K562 (cell line): ENCODE measurements around the gene NR0B2. TPM values are rescaled to one million over a fixed set of nuclear protein-coding genes. Genes with fewer than 3 reads are reported as not detected.
A peak's percentile ranks its signal among the peaks of the same experiment; 100 is the strongest.

Experiments used
- ARID3B ChIP-seq: fragments of 250-450 bp; sonication (Bioruptor Pico); IDR thresholded peaks from 2 replicates; pipeline ENCODE4 v1.4.0; 2020; ENCODE audit warnings: borderline replicate concordance
- CHD2 ChIP-seq: IDR thresholded peaks from 2 replicates; pipeline ENCODE4 v1.6.1; 2011; ENCODE audit warnings: low read depth, low read length
- FOXA1 ChIP-seq: fragments of 450-650 bp; IDR thresholded peaks from 2 replicates; pipeline ENCODE4 v1.6.1; 2016; ENCODE audit warnings: mild to moderate bottlenecking, borderline replicate concordance
- GTF2E2 ChIP-seq: fragments of 200-800 bp; sonication (Bioruptor generic); IDR thresholded peaks from 2 replicates; pipeline ENCODE4 v1.6.1; 2016; ENCODE audit warnings: missing genetic modification characterization, missing compliant biosample characterization
- HSF4 ChIP-seq: fragments of 250-450 bp; sonication (Bioruptor Pico); IDR thresholded peaks from 2 replicates; pipeline ENCODE4 v2.1.2; 2022; ENCODE audit warnings: mild to moderate bottlenecking, moderate library complexity, borderline replicate concordance
- NCOR1 ChIP-seq: fragments of 450-650 bp; IDR thresholded peaks from 2 replicates; pipeline ENCODE4 v1.6.1; 2016; ENCODE audit warnings: mild to moderate bottlenecking, moderate library complexity
- NKRF ChIP-seq: fragments of 450-650 bp; IDR thresholded peaks from 2 replicates; pipeline ENCODE4 v1.6.1; 2016; ENCODE audit warnings: borderline replicate concordance
- TARDBP ChIP-seq: fragments of 450-650 bp; IDR thresholded peaks from 2 replicates; pipeline ENCODE4 v1.6.1; 2016
- ZBTB40 ChIP-seq, 2 experiments: fragments of 450-650 bp in 1 of 2; sonication (generic) in 1 of 2; formaldehyde crosslinking in 1 of 2; IDR thresholded peaks; 2 replicates each; pipeline versions ENCODE4 v1.7.1 to v1.9.0; 2016 to 2022; ENCODE audit warnings: inconsistent platforms in 1 of 2, mild to moderate bottlenecking in 1 of 2, missing genetic modification reagents in 1 of 2
- ZNF408 ChIP-seq: fragments of 250-450 bp; sonication (Bioruptor Pico); IDR thresholded peaks from 2 replicates; pipeline ENCODE4 v1.4.0; 2020; ENCODE audit warnings: low read depth, mild to moderate bottlenecking, moderate library complexity
- ZNF512 ChIP-seq: IDR thresholded peaks from 2 replicates; pipeline ENCODE4 v1.6.1; 2016; ENCODE audit warnings: missing genetic modification characterization, missing compliant biosample characterization
- polyA plus RNA-seq, 8 experiments: library from polyadenylated mRNA; depleted of rRNA in 4 of 8; stranded (reverse) in 5 of 8; unstranded in 3 of 8; fragments of >200 nt; fragmentation: Nextera tagmentation in 2 of 8; fragmentation: Illumina TruSeq in 1 of 8; extraction: Ambion mirVana in 2 of 8; extraction: Trizol in 1 of 8; gene quantifications; 2 replicates each; pipeline versions ENCODE4 v1.2.1 to v1.2.3, GENCODE V29; 2011 to 2014; ENCODE audit warnings: inconsistent platforms in 1 of 8, missing spikeins in 1 of 8
- total RNA-seq, 7 experiments: library from RNA; depleted of rRNA in 6 of 7; stranded (reverse); fragments of >200 nt in 6 of 7; fragmentation: Illumina TruSeq in 2 of 7; extraction: Trizol in 2 of 7; gene quantifications; 2 replicates each; pipeline versions ENCODE4 v1.2.1 to v1.2.3, GENCODE V29; 2011 to 2021; ENCODE audit warnings: low replicate concordance in 1 of 7

NR0B2 gene
- total and polyA plus RNA-seq, 9 of the 15 experiments (the other 6 are each of a cell fraction or from before 2014, with no cell fraction given), result not detected

GRCh38 chr1:26900001-26900814 is 13.6 kb downstream of the NR0B2 start, which contains the start of gene GPATCH3 (continued):
- TF ChIP-seq ARID3B (CRISPR knock-in tag), result no peak
- no peak for TF ChIP-seq HSF4 (CRISPR knock-in tag)
- TF ChIP-seq FOXA1, result no peak
- TF ChIP-seq NKRF, result peak; percentile 99
- TF ChIP-seq CHD2, result peak; percentile 99
- TF ChIP-seq ZNF408 (CRISPR knock-in tag), result no peak
- no peak for TF ChIP-seq TARDBP
- TF ChIP-seq ZNF512 (tag), result 0 out of 2 replicates have a peak, but pooled peaks have one; percentile 51
- TF ChIP-seq NCOR1, result peak; percentile 16; the same call in 1 of the 2 replicates
- TF ChIP-seq GTF2E2 (tag), result peak; percentile 97
- TF ChIP-seq ZBTB40 (IDR thresholded peaks at IDR 0.05), result peak; percentile 63; the same call in 1 of the 2 replicates
- TF ChIP-seq ZBTB40 (CRISPR knock-in tag; IDR thresholded peaks at IDR 0.05), result no peak
